Ecto neural progenitor cell (in vitro differentiated cells): ENCODE measurements around the gene CD300LB.
"Not testable (repeated sequence)": the region's sequence is repeated elsewhere in the genome, so short reads cannot be mapped to it uniquely, and the experiment has no call there.

ENCODE experiments used
- DNase-seq: peaks from one replicate; pipeline ENCODE4 v3.0.0-alpha.2; 2018; ENCODE audit warnings: low spot score

CD300LB gene

GRCh38 chr17:74525465-74525725 lies 5.9 kb downstream of the CD300LB start:
- no peak for DNase-seq

- DNase-seq, result peak; percentile 32
Measured at GRCh38 chr17:74524653-74525464, 6.4 kb downstream of the CD300LB start.

GRCh38 chr17:74523308-74523707 lies 8.0 kb downstream of the CD300LB start:
- DNase-seq, result peak; percentile 25

- peak; percentile 32 for DNase-seq
Measured at GRCh38 chr17:74522381-74523105, 8.7 kb downstream of the CD300LB start.

GRCh38 chr17:74521701-74522201 lies 9.5 kb downstream of the CD300LB start:
- DNase-seq, result no peak

GRCh38 chr17:74520790-74521480 lies 10.3 kb downstream of the CD300LB start:
- DNase-seq, result no peak

- DNase-seq, result no peak
Measured at GRCh38 chr17:74520016-74520434, 11.2 kb downstream of the CD300LB start.

GRCh38 chr17:74518413-74518981 lies 12.8 kb downstream of the CD300LB start:
- DNase-seq, result not testable (repeated sequence)

GRCh38 chr17:74516561-74517328 lies 14.5 kb downstream of the CD300LB start:
- no peak for DNase-seq

- no peak for DNase-seq
Measured at GRCh38 chr17:74515941-74516340, 15.3 kb downstream of the CD300LB start.

- no peak for DNase-seq
Measured at GRCh38 chr17:74514632-74515334, 16.5 kb downstream of the CD300LB start.

GRCh38 chr17:74513987-74514631 lies 17.2 kb downstream of the CD300LB start:
- DNase-seq, result no peak

GRCh38 chr17:74512624-74513091 lies 18.6 kb downstream of the CD300LB start:
- no peak for DNase-seq

- DNase-seq, result no peak
Measured at GRCh38 chr17:74512036-74512435, 19.2 kb downstream of the CD300LB start.

GRCh38 chr17:74508156-74508555 lies 23.1 kb downstream of the CD300LB start:
- no peak for DNase-seq

- DNase-seq, result peak; percentile 2
Measured at GRCh38 chr17:74503949-74504348, 27.3 kb downstream of the CD300LB start.

GRCh38 chr17:74502861-74503260 lies 28.4 kb downstream of the CD300LB start:
- peak; percentile 11 for DNase-seq

GRCh38 chr17:74499992-74500391 lies 31.3 kb downstream of the CD300LB start:
- DNase-seq, result peak; percentile 32

GRCh38 chr17:74497471-74497870 lies 33.8 kb downstream of the CD300LB start:
- DNase-seq, result peak; percentile 35

- peak; percentile 89 for DNase-seq
Measured at GRCh38 chr17:74493331-74493833, 37.9 kb downstream of the CD300LB start.
